H9 (cell line): Measurements from ENCODE around the gene MAD1L1. TPM values are rescaled to one million over a fixed set of nuclear protein-coding genes. Genes with fewer than 3 reads are reported as not detected.

Experiments
- DNase-seq: peaks from one replicate; pipeline ENCODE4 v3.0.0-alpha.2; 2017
- H2AFZ ChIP-seq: one replicate; pipeline ENCODE4 v1.6.1; 2013; ENCODE audit warnings: mild to moderate bottlenecking, low read length, control low read depth, moderate library complexity
- H2AK5ac ChIP-seq: 2 replicates; pipeline ENCODE4 v1.6.1; 2013; ENCODE audit warnings: low read length, control low read depth, mixed read lengths; ENCODE audit not compliant: insufficient read length
- H2BK120ac ChIP-seq: one replicate; pipeline ENCODE4 v1.6.1; 2013; ENCODE audit warnings: low read depth, mild to moderate bottlenecking, low read length, control low read depth, inconsistent platforms; ENCODE audit not compliant: poor library complexity, severe bottlenecking
- H2BK12ac ChIP-seq: 2 replicates; pipeline ENCODE4 v1.6.1; 2013; ENCODE audit warnings: low read length, control low read depth, mixed read lengths, low read depth; ENCODE audit not compliant: insufficient read length
- H2BK15ac ChIP-seq: 2 replicates; pipeline ENCODE4 v1.6.1; 2013; ENCODE audit warnings: low read depth, low read length, control low read depth
- H2BK20ac ChIP-seq: one replicate; pipeline ENCODE4 v1.6.1; 2013; ENCODE audit warnings: low read depth, mild to moderate bottlenecking, low read length, control low read depth, inconsistent platforms; ENCODE audit not compliant: poor library complexity, severe bottlenecking
- H2BK5ac ChIP-seq: 2 replicates; pipeline ENCODE4 v1.6.1; 2013; ENCODE audit warnings: low read length, control low read depth, mixed read lengths; ENCODE audit not compliant: insufficient read length
- H3K14ac ChIP-seq: 2 replicates; pipeline ENCODE4 v1.6.1; 2013; ENCODE audit warnings: low read length, control low read depth; ENCODE audit not compliant: insufficient read depth
- H3K18ac ChIP-seq: 2 replicates; pipeline ENCODE4 v1.6.1; 2013; ENCODE audit warnings: low read depth, mild to moderate bottlenecking, mixed read lengths, low read length, control low read depth; ENCODE audit not compliant: insufficient read length
- H3K23ac ChIP-seq: 2 replicates; pipeline ENCODE4 v1.6.1; 2013; ENCODE audit warnings: low read length, control low read depth, mixed read lengths, low read depth; ENCODE audit not compliant: insufficient read length
- H3K23me2 ChIP-seq: 2 replicates; pipeline ENCODE4 v1.6.1; 2013; ENCODE audit warnings: low read depth, mild to moderate bottlenecking, mixed read lengths, low read length, control low read depth; ENCODE audit not compliant: insufficient read length, poor library complexity, severe bottlenecking
- H3K27ac ChIP-seq: 2 replicates; pipeline ENCODE4 v1.5.1; 2013; ENCODE audit warnings: low read length, control low read depth, mixed read lengths, low read depth; ENCODE audit not compliant: insufficient read length
- H3K27me3 ChIP-seq: 2 replicates; pipeline ENCODE4 v1.6.1; 2013; ENCODE audit warnings: low read length, control low read depth, inconsistent platforms; ENCODE audit not compliant: insufficient read depth
- H3K4ac ChIP-seq: 2 replicates; pipeline ENCODE4 v1.6.1; 2013; ENCODE audit warnings: low read depth, mild to moderate bottlenecking, control low read depth, inconsistent platforms, low read length, moderate library complexity
- H3K4me1 ChIP-seq: 2 replicates; pipeline ENCODE4 v1.6.1; 2013; ENCODE audit warnings: low read length, control low read depth, inconsistent platforms; ENCODE audit not compliant: insufficient read depth
- H3K4me2 ChIP-seq: 2 replicates; pipeline ENCODE4 v1.6.1; 2013; ENCODE audit warnings: low read length, control low read depth, mixed read lengths; ENCODE audit not compliant: insufficient read length, insufficient read depth
- H3K56ac ChIP-seq: 2 replicates; pipeline ENCODE4 v1.6.1; 2013; ENCODE audit warnings: low read depth, mild to moderate bottlenecking, mixed read lengths, low read length, control low read depth; ENCODE audit not compliant: insufficient read length
- H3K79me1 ChIP-seq: 2 replicates; pipeline ENCODE4 v1.6.1; 2013; ENCODE audit warnings: low read depth, mild to moderate bottlenecking, moderate library complexity, low read length, control low read depth, inconsistent platforms; ENCODE audit not compliant: insufficient read depth, poor library complexity, severe bottlenecking
- H3K79me2 ChIP-seq: 2 replicates; pipeline ENCODE4 v1.6.1; 2013; ENCODE audit warnings: low read length, control low read depth, inconsistent platforms; ENCODE audit not compliant: insufficient read depth
- H3K9ac ChIP-seq: 2 replicates; pipeline ENCODE4 v1.6.1; 2013; ENCODE audit warnings: low read length, control low read depth, mixed read lengths; ENCODE audit not compliant: insufficient read length; ENCODE audit errors: extremely low read depth
- H3K9me3 ChIP-seq: one replicate; pipeline ENCODE4 v1.6.1; 2013; ENCODE audit warnings: low read depth, low read length, inconsistent platforms; ENCODE audit not compliant: control insufficient read depth
- H3T11ph ChIP-seq: one replicate; pipeline ENCODE4 v1.6.1; 2013; ENCODE audit warnings: mild to moderate bottlenecking, low read length, control low read depth, inconsistent platforms
- H4K20me1 ChIP-seq: one replicate; pipeline ENCODE4 v1.6.1; 2013; ENCODE audit not compliant: control insufficient read depth, insufficient read length, insufficient read depth
- H4K5ac ChIP-seq: 2 replicates; pipeline ENCODE4 v1.6.1; 2013; ENCODE audit warnings: low read depth, mild to moderate bottlenecking, mixed read lengths, low read length, control low read depth; ENCODE audit not compliant: insufficient read length
- H4K8ac ChIP-seq: replicated peaks from 2 replicates; pipeline ENCODE4 v1.6.1; 2013; ENCODE audit warnings: low read length, control low read depth, mixed read lengths, low read depth; ENCODE audit not compliant: insufficient read length
- H4K91ac ChIP-seq: 2 replicates; pipeline ENCODE4 v1.6.1; 2013; ENCODE audit warnings: low read depth, mild to moderate bottlenecking, moderate library complexity, mixed read lengths, low read length, control low read depth; ENCODE audit not compliant: insufficient read length
- H3K27ac Mint-ChIP-seq, 3 experiments: 2 replicates in 2 of 3; 3 replicates in 1 of 3; pipeline ENCODE4 v1.8.0; 2020 to 2021; ENCODE audit warnings: mixed read lengths in 3 of 3, mild to moderate bottlenecking in 1 of 3, moderate library complexity in 1 of 3
- H3K27me3 Mint-ChIP-seq: 2 replicates; pipeline ENCODE4 v1.8.0; 2021; ENCODE audit warnings: low read depth, mild to moderate bottlenecking, moderate library complexity, mixed read lengths
- H3K36me3 Mint-ChIP-seq, 3 experiments: 2 replicates in 2 of 3; 3 replicates in 1 of 3; pipeline ENCODE4 v1.8.0; 2020 to 2021; ENCODE audit warnings: low read depth in 3 of 3, mixed read lengths in 3 of 3; ENCODE audit not compliant: insufficient read depth in 1 of 3
- H3K4me1 Mint-ChIP-seq, 2 experiments: 2 replicates each; pipeline ENCODE4 v1.8.0; 2020; ENCODE audit warnings: mixed read lengths in 2 of 2
- H3K4me3 Mint-ChIP-seq, 2 experiments: 2 replicates in 1 of 2; 3 replicates in 1 of 2; pipeline ENCODE4 v1.8.0; 2020 to 2021; ENCODE audit warnings: mild to moderate bottlenecking in 2 of 2, mixed read lengths in 2 of 2, moderate library complexity in 1 of 2
- H3K9me3 Mint-ChIP-seq, 2 experiments: 2 replicates in 1 of 2; 3 replicates in 1 of 2; pipeline ENCODE4 v1.8.0; 2020; ENCODE audit warnings: mild to moderate bottlenecking in 2 of 2, mixed read lengths in 2 of 2, moderate library complexity in 1 of 2
- WGBS: extraction: QIAGEN DNeasy Blood & Tissue Kit; methylation state at CpG from one replicate; pipeline ENCODE4 v1.1.7; 2013; ENCODE audit warnings: missing lambda C conversion rate, low lambda C conversion rate, mixed read lengths; ENCODE audit not compliant: insufficient read length; ENCODE audit errors: extremely low coverage; 5-methylcytosine and 5-hydroxymethylcytosine counted together
- total RNA-seq: library from RNA; stranded (reverse); gene quantifications from 2 replicates; pipeline ENCODE4 v1.2.1, GENCODE V29; 2021
- TF ChIP-seq, protein P1 (sequence below): fragments of 200-600 bp; sonication (generic); conservative IDR thresholded peaks from 3 replicates; pipeline ENCODE4 v1.8.0; 2021; ENCODE audit warnings: antibody characterized with exemption, mild to moderate bottlenecking

MAD1L1 gene
- total RNA-seq, 1 experiment from 2014 or later: 39.0 TPM

GRCh38 chr7:2074691-2075090 is 158.1 kb downstream of the MAD1L1 start:
- no peaks in the 10 kb centered on the region for H3K23me2 ChIP-seq
- no peak overlapping the region for H3K9ac ChIP-seq
- no peak overlapping the region for H2BK12ac ChIP-seq
- H3K14ac ChIP-seq: no peak overlapping the region
- no peak overlapping the region for H4K91ac ChIP-seq
- H3K18ac ChIP-seq: no peak overlapping the region
- no peaks in the 10 kb centered on the region for H3K79me1 ChIP-seq
- no CpG with 5 or more reads among the region's 17 CpGs for WGBS
- no peak overlapping the region for H2AK5ac ChIP-seq
- no peak overlapping the region for H4K5ac ChIP-seq
- H2BK5ac ChIP-seq: no peak overlapping the region
- H4K8ac ChIP-seq: no peak overlapping the region
- no peak overlapping the region for H2BK120ac ChIP-seq
- H3K36me3 Mint-ChIP-seq: peaks cover 0 to 1% (median 0%) of the 10 kb centered on the region in 3 experiments; a peak in 2 of 7 replicates
- H3K27ac Mint-ChIP-seq: peak overlapping the region in 2 of 3 experiments; percentile 64 to 81; a peak in 1 of 7 replicates
- no peak for DNase-seq
- H3K4ac ChIP-seq: no peak overlapping the region
- no peak overlapping the region for H3T11ph ChIP-seq
- no peak overlapping the region for H3K4me2 ChIP-seq
- H3K4me1 Mint-ChIP-seq: peaks cover 6 to 27% of the 10 kb centered on the region in 2 experiments
- H3K79me2 ChIP-seq: no peaks in the 10 kb centered on the region
- no peaks in the 10 kb centered on the region for H3K27me3 ChIP-seq
- no peak overlapping the region for H2BK20ac ChIP-seq
- no peak overlapping the region for H3K56ac ChIP-seq
- H3K4me1 ChIP-seq: no peaks in the 10 kb centered on the region
- no peak overlapping the region for H3K23ac ChIP-seq
- no peaks in the 10 kb centered on the region for H4K20me1 ChIP-seq
- no peaks in the 10 kb centered on the region for H3K27me3 Mint-ChIP-seq
- no peaks in the 10 kb centered on the region for H3K9me3 Mint-ChIP-seq
- no peaks in the 10 kb centered on the region for H3K9me3 ChIP-seq
- H2BK15ac ChIP-seq: no peak overlapping the region; the same call in 1 of the 2 replicates
- TF ChIP-seq, protein P1, sequence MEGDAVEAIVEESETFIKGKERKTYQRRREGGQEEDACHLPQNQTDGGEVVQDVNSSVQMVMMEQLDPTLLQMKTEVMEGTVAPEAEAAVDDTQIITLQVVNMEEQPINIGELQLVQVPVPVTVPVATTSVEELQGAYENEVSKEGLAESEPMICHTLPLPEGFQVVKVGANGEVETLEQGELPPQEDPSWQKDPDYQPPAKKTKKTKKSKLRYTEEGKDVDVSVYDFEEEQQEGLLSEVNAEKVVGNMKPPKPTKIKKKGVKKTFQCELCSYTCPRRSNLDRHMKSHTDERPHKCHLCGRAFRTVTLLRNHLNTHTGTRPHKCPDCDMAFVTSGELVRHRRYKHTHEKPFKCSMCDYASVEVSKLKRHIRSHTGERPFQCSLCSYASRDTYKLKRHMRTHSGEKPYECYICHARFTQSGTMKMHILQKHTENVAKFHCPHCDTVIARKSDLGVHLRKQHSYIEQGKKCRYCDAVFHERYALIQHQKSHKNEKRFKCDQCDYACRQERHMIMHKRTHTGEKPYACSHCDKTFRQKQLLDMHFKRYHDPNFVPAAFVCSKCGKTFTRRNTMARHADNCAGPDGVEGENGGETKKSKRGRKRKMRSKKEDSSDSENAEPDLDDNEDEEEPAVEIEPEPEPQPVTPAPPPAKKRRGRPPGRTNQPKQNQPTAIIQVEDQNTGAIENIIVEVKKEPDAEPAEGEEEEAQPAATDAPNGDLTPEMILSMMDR: no peak
- no peak overlapping the region for H3K27ac ChIP-seq
- H2AFZ ChIP-seq: no peak overlapping the region
- H3K4me3 Mint-ChIP-seq: no peak overlapping the region
